Measurements from ENCODE around the gene MAB21L1. TPM values are rescaled to one million over a fixed set of nuclear protein-coding genes. Genes with fewer than 3 reads are reported as not detected.

MAB21L1 gene
- total RNA-seq, 1 experiment from 2014 or later, result not detected

GRCh38 chr13:35457258-35457657, 19.2 kb downstream of the MAB21L1 start:
- no peak overlapping the region for H3K56ac ChIP-seq (ENCODE audit: insufficient read length, low read depth, low read length)
- no peaks in the 10 kb centered on the region for H3K27me3 Mint-ChIP-seq (ENCODE audit: low read depth)

More at GRCh38 chr13:35457258-35457657, 19.2 kb downstream of the MAB21L1 start:
- Mint-ChIP-seq H3K4me1 (no peaks in the 10 kb centered on the region), H3K36me3 (ENCODE audit: insufficient read depth in 1 of 3, low read depth in 3 of 3) (no peaks in the 10 kb centered on the region; a peak in 1 of 7 replicates), H3K9me3 (no peaks in the 10 kb centered on the region), H3K27ac (no peak overlapping the region), H3K4me3 (no peak overlapping the region)
- H3K23ac ChIP-seq (ENCODE audit: insufficient read length, low read depth, low read length), result no peak overlapping the region
- no peaks in the 10 kb centered on the region for H3K23me2 ChIP-seq (ENCODE audit: insufficient read length, low read depth, low read length, poor library complexity, severe bottlenecking)
- no CpG with 5 or more reads among the region's 3 CpGs for WGBS (ENCODE audit: extremely low coverage, insufficient read length, low lambda C conversion rate)
- H2BK20ac ChIP-seq (ENCODE audit: low read depth, low read length, poor library complexity, severe bottlenecking), result no peak overlapping the region
- H3K4me2 ChIP-seq (ENCODE audit: insufficient read depth, insufficient read length, low read length), result no peak overlapping the region
- no peak overlapping the region for H2AK5ac ChIP-seq (ENCODE audit: insufficient read length, low read length)
- H3K14ac ChIP-seq (ENCODE audit: insufficient read depth, low read length), result no peak overlapping the region
- no peak overlapping the region for H2AFZ ChIP-seq (ENCODE audit: low read length)
- H3K27ac ChIP-seq (ENCODE audit: insufficient read length, low read depth, low read length), result no peak overlapping the region
- H3K27me3 ChIP-seq (ENCODE audit: insufficient read depth, low read length), result no peaks in the 10 kb centered on the region
- H4K20me1 ChIP-seq (ENCODE audit: control insufficient read depth, insufficient read depth, insufficient read length), result no peaks in the 10 kb centered on the region
- H3K4ac ChIP-seq (ENCODE audit: low read depth, low read length), result no peak overlapping the region
- DNase-seq, result no peak
- no peak overlapping the region for H4K5ac ChIP-seq (ENCODE audit: insufficient read length, low read depth, low read length)
- no peak overlapping the region for H3K18ac ChIP-seq (ENCODE audit: insufficient read length, low read depth, low read length)
- no peaks in the 10 kb centered on the region for H3K79me2 ChIP-seq (ENCODE audit: insufficient read depth, low read length)
- no peak overlapping the region for H3T11ph ChIP-seq (ENCODE audit: low read length)
- TF ChIP-seq, protein P1, sequence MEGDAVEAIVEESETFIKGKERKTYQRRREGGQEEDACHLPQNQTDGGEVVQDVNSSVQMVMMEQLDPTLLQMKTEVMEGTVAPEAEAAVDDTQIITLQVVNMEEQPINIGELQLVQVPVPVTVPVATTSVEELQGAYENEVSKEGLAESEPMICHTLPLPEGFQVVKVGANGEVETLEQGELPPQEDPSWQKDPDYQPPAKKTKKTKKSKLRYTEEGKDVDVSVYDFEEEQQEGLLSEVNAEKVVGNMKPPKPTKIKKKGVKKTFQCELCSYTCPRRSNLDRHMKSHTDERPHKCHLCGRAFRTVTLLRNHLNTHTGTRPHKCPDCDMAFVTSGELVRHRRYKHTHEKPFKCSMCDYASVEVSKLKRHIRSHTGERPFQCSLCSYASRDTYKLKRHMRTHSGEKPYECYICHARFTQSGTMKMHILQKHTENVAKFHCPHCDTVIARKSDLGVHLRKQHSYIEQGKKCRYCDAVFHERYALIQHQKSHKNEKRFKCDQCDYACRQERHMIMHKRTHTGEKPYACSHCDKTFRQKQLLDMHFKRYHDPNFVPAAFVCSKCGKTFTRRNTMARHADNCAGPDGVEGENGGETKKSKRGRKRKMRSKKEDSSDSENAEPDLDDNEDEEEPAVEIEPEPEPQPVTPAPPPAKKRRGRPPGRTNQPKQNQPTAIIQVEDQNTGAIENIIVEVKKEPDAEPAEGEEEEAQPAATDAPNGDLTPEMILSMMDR (conservative IDR thresholded peaks at IDR 0.05), result no peak
- no peak overlapping the region for H2BK15ac ChIP-seq (ENCODE audit: low read depth, low read length)
- no peak overlapping the region for H2BK5ac ChIP-seq (ENCODE audit: insufficient read length, low read length)
- no peaks in the 10 kb centered on the region for H3K9me3 ChIP-seq (ENCODE audit: control insufficient read depth, low read depth, low read length)
- no peaks in the 10 kb centered on the region for H3K4me1 ChIP-seq (ENCODE audit: insufficient read depth, low read length)
- no peak overlapping the region for H4K8ac ChIP-seq (replicated peaks; ENCODE audit: insufficient read length, low read depth, low read length)
- H4K91ac ChIP-seq (ENCODE audit: insufficient read length, low read depth, low read length), result no peak overlapping the region
- H3K9ac ChIP-seq (ENCODE audit: extremely low read depth, insufficient read length, low read length), result no peak overlapping the region
- H2BK120ac ChIP-seq (ENCODE audit: low read depth, low read length, poor library complexity, severe bottlenecking), result no peak overlapping the region
- no peaks in the 10 kb centered on the region for H3K79me1 ChIP-seq (ENCODE audit: insufficient read depth, low read depth, low read length, poor library complexity, severe bottlenecking)
- no peak overlapping the region for H2BK12ac ChIP-seq (ENCODE audit: insufficient read length, low read depth, low read length)

Measured in H9 (cell line).